Neural progenitor cell (in vitro differentiated cells): ENCODE measurements around the gene TCEANC. TPM values are rescaled to one million over a fixed set of nuclear protein-coding genes. Genes with fewer than 3 reads are reported as not detected.
"Not testable (repeated sequence)": the region's sequence is repeated elsewhere in the genome, so short reads cannot be mapped to it uniquely, and the experiment has no call there.

Experiments
- DNase-seq: peaks from one replicate; pipeline ENCODE4 v3.0.0-alpha.2; 2016; ENCODE audit warnings: low spot score
- H2AFZ ChIP-seq: fragments of 200-600 bp; sonication (generic); replicated peaks from 2 replicates; pipeline ENCODE4 v1.6.1; 2016; ENCODE audit warnings: antibody characterized with exemption
- H3F3A ChIP-seq: fragments of 200-600 bp; sonication (generic); 2 replicates; pipeline ENCODE4 v1.6.1; 2016; ENCODE audit warnings: antibody characterized with exemption, low read depth
- H3K27ac ChIP-seq: fragments of 200-600 bp; sonication (generic); 2 replicates; pipeline ENCODE4 v1.5.1; 2016; ENCODE audit warnings: mild to moderate bottlenecking
- H3K27me3 ChIP-seq: fragments of 200-600 bp; sonication (generic); 2 replicates; pipeline ENCODE4 v1.6.1; 2016; ENCODE audit warnings: mild to moderate bottlenecking, moderate library complexity
- H3K36me3 ChIP-seq: fragments of 200-600 bp; sonication (generic); 2 replicates; pipeline ENCODE4 v1.5.1; 2016
- H3K4me1 ChIP-seq: fragments of 200-600 bp; sonication (generic); 2 replicates; pipeline ENCODE4 v1.6.1; 2016; ENCODE audit warnings: mixed run types
- H3K4me2 ChIP-seq: fragments of 200-600 bp; sonication (generic); 2 replicates; pipeline ENCODE4 v1.6.1; 2016
- H3K4me3 ChIP-seq: fragments of 200-600 bp; sonication (generic); 2 replicates; pipeline ENCODE4 v1.5.1; 2016
- H3K79me2 ChIP-seq: fragments of 200-600 bp; sonication (generic); 2 replicates; pipeline ENCODE4 v1.6.1; 2016; ENCODE audit warnings: low read depth
- H3K9ac ChIP-seq: fragments of 200-600 bp; sonication (generic); 2 replicates; pipeline ENCODE4 v1.6.1; 2016
- H3K9me3 ChIP-seq: fragments of 200-600 bp; sonication (generic); 2 replicates; pipeline ENCODE4 v1.5.1; 2016; ENCODE audit warnings: low read depth
- H4K20me1 ChIP-seq: fragments of 200-600 bp; sonication (generic); 2 replicates; pipeline ENCODE4 v1.6.1; 2016; ENCODE audit warnings: low read depth
- H3K27ac Mint-ChIP-seq: 3 replicates; pipeline ENCODE4 v1.8.0; 2021; ENCODE audit warnings: mixed read lengths
- H3K27me3 Mint-ChIP-seq: 2 replicates; pipeline ENCODE4 v1.8.0; 2022; ENCODE audit warnings: low read depth, mild to moderate bottlenecking, inconsistent platforms, moderate library complexity, mixed read lengths; ENCODE audit not compliant: insufficient read depth
- H3K36me3 Mint-ChIP-seq: 3 replicates; pipeline ENCODE4 v1.8.0; 2021; ENCODE audit warnings: mixed read lengths
- H3K4me1 Mint-ChIP-seq: 3 replicates; pipeline ENCODE4 v1.8.0; 2021; ENCODE audit warnings: mixed read lengths
- H3K4me3 Mint-ChIP-seq: 3 replicates; pipeline ENCODE4 v1.8.0; 2021; ENCODE audit warnings: mild to moderate bottlenecking, moderate library complexity, mixed read lengths
- H3K9me3 Mint-ChIP-seq: 3 replicates; pipeline ENCODE4 v1.8.0; 2020; ENCODE audit warnings: mixed read lengths
- CTCF ChIP-seq: fragments of 200-600 bp; sonication (generic); IDR thresholded peaks from 2 replicates; pipeline ENCODE4 v1.5.1; 2017; ENCODE audit warnings: antibody characterized with exemption, mild to moderate bottlenecking
- EZH2 ChIP-seq: fragments of 200-600 bp; sonication (generic); IDR thresholded peaks from 2 replicates; pipeline ENCODE4 v1.6.1; 2017; ENCODE audit warnings: antibody characterized with exemption, mild to moderate bottlenecking, moderate library complexity
- EZH2phosphoT487 ChIP-seq: fragments of 200-600 bp; sonication (generic); IDR thresholded peaks from 2 replicates; pipeline ENCODE4 v1.6.1; 2017; ENCODE audit warnings: antibody characterized with exemption
- total RNA-seq: library from RNA; depleted of rRNA; stranded (reverse); fragments of >200 nt; gene quantifications from 2 replicates; pipeline ENCODE4 v1.2.3, GENCODE V29; 2015; ENCODE audit warnings: low replicate concordance

TCEANC gene
- total RNA-seq, 1 donor from 2014 or later = 6.8 TPM

DNA sequence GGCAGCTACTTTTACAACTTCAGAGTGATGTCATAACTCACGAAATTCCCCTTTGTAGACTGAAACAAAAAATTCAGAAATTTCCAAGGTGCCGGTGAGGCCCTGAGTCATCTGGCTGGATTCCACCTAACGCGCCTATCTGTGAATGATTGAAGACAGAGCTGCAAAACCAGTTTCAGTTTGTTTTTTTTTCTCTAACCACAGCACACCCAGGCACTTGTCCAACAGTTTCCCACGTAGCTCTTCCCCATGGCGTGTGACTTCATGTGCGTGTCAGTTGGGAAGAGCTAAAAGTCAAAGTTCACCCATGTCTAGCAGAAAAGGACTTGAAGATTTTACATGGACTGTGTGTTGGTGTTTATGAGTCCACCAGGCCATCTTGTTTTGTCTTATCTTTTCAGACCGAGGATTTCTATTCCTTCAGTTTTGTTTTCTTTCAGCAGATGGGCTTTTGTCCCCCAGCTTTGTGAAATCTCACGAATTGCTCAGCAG, 16.4 kb downstream of the TCEANC start:
- Histone ChIP-seq H3K4me1 (no peaks in the 10 kb centered on the region), H3K4me2 (no peak overlapping the region), H3K27me3 (no peaks in the 10 kb centered on the region), H3K36me3 (no peaks in the 10 kb centered on the region), H4K20me1 (no peaks in the 10 kb centered on the region), H3K27ac (no peak overlapping the region), H3K9me3 (no peaks in the 10 kb centered on the region), H3F3A (no peaks in the 10 kb centered on the region), H3K4me3 (no peak overlapping the region), H3K9ac (no peak overlapping the region), H3K79me2 (no peaks in the 10 kb centered on the region), H2AFZ (no peak overlapping the region)
- Mint-ChIP-seq H3K9me3 (no peaks in the 10 kb centered on the region), H3K36me3 (no peaks in the 10 kb centered on the region), H3K4me3 (no peak overlapping the region), H3K27me3 (peaks cover 2% of the 10 kb centered on the region), H3K4me1 (no peaks in the 10 kb centered on the region), H3K27ac (no peak overlapping the region)
- no peak for TF ChIP-seq CTCF
- TF ChIP-seq EZH2phosphoT487 = no peak
- DNase-seq = no peak

- not testable (repeated sequence) for H3K36me3 ChIP-seq, H3K79me2 ChIP-seq, H3K4me1 ChIP-seq, H3K9me3 ChIP-seq, H3K4me3 ChIP-seq, H3K27ac Mint-ChIP-seq, H3F3A ChIP-seq, H3K27me3 Mint-ChIP-seq, H2AFZ ChIP-seq, H3K4me2 ChIP-seq, H3K36me3 Mint-ChIP-seq, H3K9me3 Mint-ChIP-seq, H3K27me3 ChIP-seq, H3K27ac ChIP-seq, H3K4me3 Mint-ChIP-seq, H4K20me1 ChIP-seq, H3K9ac ChIP-seq, DNase-seq, H3K4me1 Mint-ChIP-seq
Observed at GRCh38 chrX:13669755-13670154, 16.8 kb downstream of the TCEANC start.

- Histone ChIP-seq H3K4me3 (no peak overlapping the region), H3K4me2 (no peak overlapping the region), H3K36me3 (no peaks in the 10 kb centered on the region), H2AFZ (no peak overlapping the region), H3F3A (no peaks in the 10 kb centered on the region), H3K27me3 (no peaks in the 10 kb centered on the region), H4K20me1 (no peaks in the 10 kb centered on the region), H3K9me3 (no peaks in the 10 kb centered on the region), H3K27ac (no peak overlapping the region), H3K4me1 (no peaks in the 10 kb centered on the region), H3K79me2 (no peaks in the 10 kb centered on the region), H3K9ac (no peak overlapping the region)
- Mint-ChIP-seq H3K27me3 (peaks cover 2% of the 10 kb centered on the region), H3K9me3 (no peaks in the 10 kb centered on the region), H3K27ac (no peak overlapping the region), H3K4me1 (no peaks in the 10 kb centered on the region), H3K36me3 (no peaks in the 10 kb centered on the region), H3K4me3 (no peak overlapping the region)
- DNase-seq = no peak
- TF ChIP-seq CTCF = no peak
- TF ChIP-seq EZH2phosphoT487 = no peak
- TF ChIP-seq EZH2 = no peak
Observed at GRCh38 chrX:13670197-13670596, 17.3 kb downstream of the TCEANC start.

- peaks cover 2% of the 10 kb centered on the region for H3K27me3 Mint-ChIP-seq
- no peaks in the 10 kb centered on the region for H3K4me1 ChIP-seq
- H3K36me3 Mint-ChIP-seq = no peaks in the 10 kb centered on the region
- no peak for DNase-seq
- H3K9me3 ChIP-seq = no peaks in the 10 kb centered on the region
- no peak overlapping the region for H3K4me2 ChIP-seq
- no peak for TF ChIP-seq CTCF
- no peak for TF ChIP-seq EZH2
- no peak for TF ChIP-seq EZH2phosphoT487
- H3K27me3 ChIP-seq = no peaks in the 10 kb centered on the region
- H3K4me1 Mint-ChIP-seq = no peaks in the 10 kb centered on the region
- H3K27ac Mint-ChIP-seq = no peak overlapping the region
- H3K4me3 ChIP-seq = no peak overlapping the region
- H3K27ac ChIP-seq = no peak overlapping the region
- H2AFZ ChIP-seq = no peak overlapping the region
- no peaks in the 10 kb centered on the region for H4K20me1 ChIP-seq
- H3K9ac ChIP-seq = no peak overlapping the region
- no peak overlapping the region for H3K4me3 Mint-ChIP-seq
- no peaks in the 10 kb centered on the region for H3K79me2 ChIP-seq
- H3F3A ChIP-seq = no peaks in the 10 kb centered on the region
- H3K36me3 ChIP-seq = no peaks in the 10 kb centered on the region
- no peaks in the 10 kb centered on the region for H3K9me3 Mint-ChIP-seq
Observed at GRCh38 chrX:13673016-13673415, 20.1 kb downstream of the TCEANC start.
